Measurements from ENCODE around the gene NT5DC3.
"Not testable (repeated sequence)": the region's sequence is repeated elsewhere in the genome, so short reads cannot be mapped to it uniquely, and the experiment has no call there.

Gene NT5DC3

GRCh38 chr12:103839609-103840461 lies 1.2 kb downstream of the NT5DC3 start:
- no peaks in the 10 kb centered on the region for H3K36me3 ChIP-seq (ENCODE audit: control insufficient read depth in 4 of 4, insufficient read depth in 4 of 4, low read length in 3 of 4)
- ChIA-PET POLR2A (no interaction called here), CTCF (interaction anchor here (1.7 kb wide), 1 partner anchor 12 kb away, joined by 7 read pairs; no protein-coding TSS in a partner anchor)
- peaks cover 0 to 15% (median 4%) of the 10 kb centered on the region in 5 experiments for H3K27me3 ChIP-seq (replicated peaks in 2 of 5; ENCODE audit: control insufficient read depth in 4 of 5, insufficient read depth in 5 of 5, low read length in 4 of 5)
- no peak overlapping the region for H3K27ac ChIP-seq (ENCODE audit: insufficient read depth in 1 of 2, low read depth in 1 of 2, low read length in 2 of 2, poor library complexity in 1 of 2, severe bottlenecking in 2 of 2)
- no peak for DNase-seq
- peaks cover 3 to 29% (median 22%) of the 10 kb centered on the region in 4 experiments for H3K4me1 ChIP-seq (ENCODE audit: control extremely low read depth in 1 of 4, control insufficient read depth in 4 of 4, insufficient read depth in 4 of 4, low read length in 3 of 4)
- H3K4me3 ChIP-seq (ENCODE audit: control insufficient read depth in 1 of 7, extremely low read depth in 1 of 7, insufficient read depth in 4 of 7, low read depth in 2 of 7, low read length in 6 of 7), result peak overlapping the region in 5 of 7 experiments; percentile 62 to 83 (median 77)
- H3K9me3 ChIP-seq (ENCODE audit: control extremely low read depth in 1 of 5, control insufficient read depth in 4 of 5, insufficient read depth in 2 of 5, low read depth in 1 of 5, low read length in 4 of 5), result no peaks in the 10 kb centered on the region
- WGBS (ENCODE audit: insufficient coverage), result 83% methylated on average over 13 of the region's 14 CpGs

- 83% methylated on average over 3 of the region's 4 CpGs for WGBS (ENCODE audit: insufficient coverage)
- Histone ChIP-seq H3K36me3 (ENCODE audit: control insufficient read depth in 4 of 4, insufficient read depth in 4 of 4, low read length in 3 of 4) (no peaks in the 10 kb centered on the region), H3K27me3 (replicated peaks in 2 of 5; ENCODE audit: control insufficient read depth in 4 of 5, insufficient read depth in 5 of 5, low read length in 4 of 5) (peaks cover 0 to 15% (median 4%) of the 10 kb centered on the region in 5 experiments), H3K9me3 (ENCODE audit: control extremely low read depth in 1 of 5, control insufficient read depth in 4 of 5, insufficient read depth in 2 of 5, low read depth in 1 of 5, low read length in 4 of 5) (no peaks in the 10 kb centered on the region), H3K4me3 (ENCODE audit: control insufficient read depth in 1 of 7, extremely low read depth in 1 of 7, insufficient read depth in 4 of 7, low read depth in 2 of 7, low read length in 6 of 7) (no peak overlapping the region), H3K4me1 (ENCODE audit: control extremely low read depth in 1 of 4, control insufficient read depth in 4 of 4, insufficient read depth in 4 of 4, low read length in 3 of 4) (peaks cover 3 to 29% (median 22%) of the 10 kb centered on the region in 4 experiments), H3K27ac (ENCODE audit: insufficient read depth in 1 of 2, low read depth in 1 of 2, low read length in 2 of 2, poor library complexity in 1 of 2, severe bottlenecking in 2 of 2) (no peak overlapping the region)
- no peak for DNase-seq
- CTCF ChIA-PET, result no interaction called here
- POLR2A ChIA-PET, result no interaction called here
Measured at GRCh38 chr12:103839103-103839502, 1.9 kb downstream of the NT5DC3 start.

- Histone ChIP-seq H3K27me3 (replicated peaks in 2 of 5; ENCODE audit: control insufficient read depth in 4 of 5, insufficient read depth in 5 of 5, low read length in 4 of 5) (peaks cover 0 to 15% (median 4%) of the 10 kb centered on the region in 5 experiments), H3K4me1 (ENCODE audit: control extremely low read depth in 1 of 4, control insufficient read depth in 4 of 4, insufficient read depth in 4 of 4, low read length in 3 of 4) (peaks cover 3 to 29% (median 22%) of the 10 kb centered on the region in 4 experiments), H3K36me3 (ENCODE audit: control insufficient read depth in 4 of 4, insufficient read depth in 4 of 4, low read length in 3 of 4) (no peaks in the 10 kb centered on the region), H3K27ac (ENCODE audit: insufficient read depth in 1 of 2, low read depth in 1 of 2, low read length in 2 of 2, poor library complexity in 1 of 2, severe bottlenecking in 2 of 2) (no peak overlapping the region), H3K9me3 (ENCODE audit: control extremely low read depth in 1 of 5, control insufficient read depth in 4 of 5, insufficient read depth in 2 of 5, low read depth in 1 of 5, low read length in 4 of 5) (no peaks in the 10 kb centered on the region), H3K4me3 (ENCODE audit: control insufficient read depth in 1 of 7, extremely low read depth in 1 of 7, insufficient read depth in 4 of 7, low read depth in 2 of 7, low read length in 6 of 7) (no peak overlapping the region)
- 90% methylated on average over 1 of the region's 1 CpG for WGBS (ENCODE audit: insufficient coverage)
- CTCF ChIA-PET, result no interaction called here
- DNase-seq, result no peak
- POLR2A ChIA-PET, result no interaction called here
Measured at GRCh38 chr12:103838254-103838914, 2.6 kb downstream of the NT5DC3 start.

GRCh38 chr12:103836345-103836744 lies 4.7 kb downstream of the NT5DC3 start:
- POLR2A ChIA-PET, result no interaction called here
- no peak for DNase-seq
- Histone ChIP-seq H3K27ac (ENCODE audit: insufficient read depth in 1 of 2, low read depth in 1 of 2, low read length in 2 of 2, poor library complexity in 1 of 2, severe bottlenecking in 2 of 2) (no peak overlapping the region), H3K9me3 (ENCODE audit: control extremely low read depth in 1 of 5, control insufficient read depth in 4 of 5, insufficient read depth in 2 of 5, low read depth in 1 of 5, low read length in 4 of 5) (no peaks in the 10 kb centered on the region), H3K4me3 (ENCODE audit: control insufficient read depth in 1 of 7, extremely low read depth in 1 of 7, insufficient read depth in 4 of 7, low read depth in 2 of 7, low read length in 6 of 7) (no peak overlapping the region), H3K27me3 (replicated peaks in 2 of 5; ENCODE audit: control insufficient read depth in 4 of 5, insufficient read depth in 5 of 5, low read length in 4 of 5) (peaks cover 0 to 15% (median 4%) of the 10 kb centered on the region in 5 experiments), H3K36me3 (ENCODE audit: control insufficient read depth in 4 of 4, insufficient read depth in 4 of 4, low read length in 3 of 4) (no peaks in the 10 kb centered on the region), H3K4me1 (ENCODE audit: control extremely low read depth in 1 of 4, control insufficient read depth in 4 of 4, insufficient read depth in 4 of 4, low read length in 3 of 4) (peaks cover 3 to 30% (median 16%) of the 10 kb centered on the region in 4 experiments)
- WGBS (ENCODE audit: insufficient coverage), result 100% methylated on average over 4 of the region's 5 CpGs
- CTCF ChIA-PET, result interaction anchor here (1.6 kb wide), 1 partner anchor 42 kb away, joined by 4 read pairs; no protein-coding TSS in a partner anchor

DNA sequence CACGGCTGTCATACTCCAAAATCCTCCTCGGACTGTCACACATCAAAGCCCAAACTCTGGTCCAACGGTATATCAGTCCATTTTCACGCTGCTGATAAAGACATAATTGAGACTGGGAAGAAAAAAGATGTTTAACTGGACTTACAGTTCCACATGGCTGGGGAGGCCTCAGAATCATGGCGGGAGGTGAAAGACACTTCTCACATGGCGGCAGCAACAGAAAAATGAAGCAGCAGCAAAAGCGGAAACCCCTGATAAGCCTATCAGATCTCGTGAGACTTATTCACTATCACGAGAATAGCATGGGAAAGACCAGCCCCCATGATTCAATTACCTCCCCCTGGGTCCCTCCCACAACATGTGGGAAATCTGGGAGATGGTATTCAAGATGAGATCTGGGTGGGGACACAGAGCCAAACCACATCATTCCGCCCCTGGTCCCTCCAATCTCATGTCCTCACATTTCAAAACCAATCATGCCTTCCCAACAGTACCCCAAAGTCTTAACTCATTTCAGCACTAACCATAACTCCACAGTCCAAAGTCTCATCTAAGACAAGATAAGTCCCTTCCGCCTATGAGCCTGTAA lies 5.2 kb downstream of the NT5DC3 start:
- POLR2A ChIA-PET; H3K9me3 ChIP-seq (ENCODE audit: control extremely low read depth in 1 of 5, control insufficient read depth in 4 of 5, insufficient read depth in 2 of 5, low read depth in 1 of 5, low read length in 4 of 5); H3K36me3 ChIP-seq (ENCODE audit: control insufficient read depth in 4 of 4, insufficient read depth in 4 of 4, low read length in 3 of 4); DNase-seq; H3K4me3 ChIP-seq (ENCODE audit: control insufficient read depth in 1 of 7, extremely low read depth in 1 of 7, insufficient read depth in 4 of 7, low read depth in 2 of 7, low read length in 6 of 7); H3K27ac ChIP-seq (ENCODE audit: insufficient read depth in 1 of 2, low read depth in 1 of 2, low read length in 2 of 2, poor library complexity in 1 of 2, severe bottlenecking in 2 of 2): not testable (repeated sequence)
- 99% methylated on average over 8 of the region's 11 CpGs for WGBS (ENCODE audit: insufficient coverage)
- CTCF ChIA-PET, result interaction anchor here (0.9 to 2.0 kb wide), 4 partner anchors 35 to 89 kb away, joined by 3 to 5 read pairs (median 4); no protein-coding TSS in a partner anchor
- Histone ChIP-seq H3K27me3 (replicated peaks in 2 of 5; ENCODE audit: control insufficient read depth in 4 of 5, insufficient read depth in 5 of 5, low read length in 4 of 5) (peaks cover 0 to 15% (median 4%) of the 10 kb centered on the region in 5 experiments), H3K4me1 (ENCODE audit: control extremely low read depth in 1 of 4, control insufficient read depth in 4 of 4, insufficient read depth in 4 of 4, low read length in 3 of 4) (peaks cover 3 to 28% (median 14%) of the 10 kb centered on the region in 4 experiments)

DNA sequence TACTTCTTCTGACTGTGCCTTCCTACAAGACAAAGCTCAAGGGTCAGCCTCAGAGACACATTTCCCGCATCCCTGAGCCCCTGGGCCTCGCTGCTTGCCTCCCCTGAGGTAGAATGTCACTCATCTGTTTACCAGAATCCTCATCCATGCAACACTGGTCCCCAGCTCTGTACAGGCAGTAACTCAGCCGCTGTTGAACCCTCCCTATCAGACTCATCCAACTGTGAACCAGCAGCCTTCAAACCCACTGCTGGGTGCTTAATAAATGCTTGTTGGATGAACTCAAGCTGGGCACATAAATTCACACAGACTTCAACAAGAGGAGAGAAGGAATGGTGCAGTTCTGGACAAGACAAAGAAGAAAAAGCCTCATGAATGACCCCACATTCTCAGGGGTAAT lies 6.1 kb downstream of the NT5DC3 start:
- 100% methylated on average over 2 of the region's 3 CpGs for WGBS (ENCODE audit: insufficient coverage)
- peaks cover under 1 to 19% (median 5%) of the 10 kb centered on the region in 4 experiments for H3K4me1 ChIP-seq (ENCODE audit: control extremely low read depth in 1 of 4, control insufficient read depth in 4 of 4, insufficient read depth in 4 of 4, low read length in 3 of 4)
- H3K9me3 ChIP-seq (ENCODE audit: control extremely low read depth in 1 of 5, control insufficient read depth in 4 of 5, insufficient read depth in 2 of 5, low read depth in 1 of 5, low read length in 4 of 5), result no peaks in the 10 kb centered on the region
- DNase-seq, result no peak
- no peak overlapping the region for H3K4me3 ChIP-seq (ENCODE audit: control insufficient read depth in 1 of 7, extremely low read depth in 1 of 7, insufficient read depth in 4 of 7, low read depth in 2 of 7, low read length in 6 of 7)
- H3K36me3 ChIP-seq (ENCODE audit: control insufficient read depth in 4 of 4, insufficient read depth in 4 of 4, low read length in 3 of 4), result no peaks in the 10 kb centered on the region
- ChIA-PET CTCF (interaction anchor here (0.9 to 2.0 kb wide), 3 partner anchors 36 to 90 kb away, joined by 3 to 5 read pairs (median 5); no protein-coding TSS in a partner anchor), POLR2A (no interaction called here)
- H3K27ac ChIP-seq (ENCODE audit: insufficient read depth in 1 of 2, low read depth in 1 of 2, low read length in 2 of 2, poor library complexity in 1 of 2, severe bottlenecking in 2 of 2), result no peak overlapping the region
- peaks cover 0 to 10% (median 1%) of the 10 kb centered on the region in 5 experiments for H3K27me3 ChIP-seq (replicated peaks in 2 of 5; ENCODE audit: control insufficient read depth in 4 of 5, insufficient read depth in 5 of 5, low read length in 4 of 5)
